Keratinocyte (primary cell): ENCODE data around the gene KCTD8.

Experiments
- CTCF ChIP-seq, 3 experiments: IDR thresholded peaks in 1 of 3; conservative IDR thresholded peaks in 1 of 3; optimal IDR thresholded peaks in 1 of 3; 2 replicates in 2 of 3; 3 replicates in 1 of 3; pipeline versions ENCODE3 to v1.5.1; 2011; ENCODE audit warnings: low read length in 3 of 3, mild to moderate bottlenecking in 3 of 3, moderate library complexity in 2 of 3, control low read depth in 1 of 3, inconsistent platforms in 1 of 3; ENCODE audit not compliant: insufficient read depth in 2 of 3; ENCODE audit errors: extremely low read depth in 1 of 3
- EZH2 ChIP-seq: IDR thresholded peaks from one replicate; pipeline ENCODE4 v1.6.1; 2012; ENCODE audit warnings: inconsistent platforms, mild to moderate bottlenecking, low read length, moderate library complexity

GRCh38 chr4:44237643-44238042 lies 211.0 kb downstream of the KCTD8 start:
- TF ChIP-seq CTCF (optimal IDR thresholded peaks at IDR 0.05 in 1 of 3, IDR thresholded peaks at IDR 0.05 in 1 of 3, conservative IDR thresholded peaks at IDR 0.05 in 1 of 3; ENCODE audit: extremely low read depth in 1 of 3, insufficient read depth in 2 of 3, low read length in 3 of 3) (no peak), EZH2 (no peak)
